C4-2B (cell line): ENCODE data around the gene NAPSA.

Experiments
- H3K27ac ChIP-seq: fragments of 450-650 bp; 2 replicates; pipeline ENCODE4 v1.5.1; 2017
- ZFX ChIP-seq: fragments of 450-650 bp; IDR thresholded peaks from 2 replicates; pipeline ENCODE4 v1.6.1; 2017
- TF ChIP-seq, protein P1 (sequence below): fragments of 450-650 bp; conservative IDR thresholded peaks from 2 replicates; pipeline ENCODE4 v1.5.1; 2017; ENCODE audit warnings: mild to moderate bottlenecking

NAPSA gene

DNA sequence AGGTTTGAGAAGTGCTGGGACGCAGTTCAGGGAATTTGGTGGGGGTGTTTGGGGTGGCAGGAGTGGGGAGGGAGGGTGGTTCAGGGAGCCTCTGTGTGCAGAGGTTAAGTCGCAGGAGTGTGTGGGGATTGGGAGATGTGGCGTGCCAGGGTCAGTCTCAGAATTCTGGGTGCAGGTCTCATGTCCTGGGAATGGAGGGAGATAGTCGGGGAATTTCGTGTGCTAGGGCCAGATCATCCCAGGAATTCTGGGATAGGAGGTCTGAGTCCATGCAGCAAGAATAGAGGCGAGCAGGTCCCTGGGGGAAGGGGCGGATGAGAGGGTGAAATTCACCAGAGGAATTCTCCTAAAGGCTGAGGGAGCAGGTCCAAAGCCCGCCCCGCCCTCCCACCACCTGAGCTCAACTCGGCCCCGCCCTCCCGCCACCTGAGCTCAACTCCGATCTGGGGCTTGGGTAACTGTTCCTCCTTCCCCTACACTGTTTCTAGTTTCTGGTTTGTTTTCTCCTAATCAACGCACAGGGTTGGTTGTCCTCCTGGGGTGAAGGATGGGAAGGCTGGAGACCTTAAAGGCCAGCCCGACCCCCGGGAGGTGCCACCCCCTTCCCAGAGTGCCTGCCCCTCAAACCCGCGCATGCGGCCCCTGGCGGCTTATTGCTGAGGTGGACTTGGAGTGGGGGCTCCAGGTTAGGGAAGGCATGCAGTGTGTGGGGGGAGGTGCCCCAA is 51.5 kb downstream of the NAPSA start:
- H3K27ac ChIP-seq = no peak overlapping the region
- TF ChIP-seq ZFX = no peak
- TF ChIP-seq, protein P1, sequence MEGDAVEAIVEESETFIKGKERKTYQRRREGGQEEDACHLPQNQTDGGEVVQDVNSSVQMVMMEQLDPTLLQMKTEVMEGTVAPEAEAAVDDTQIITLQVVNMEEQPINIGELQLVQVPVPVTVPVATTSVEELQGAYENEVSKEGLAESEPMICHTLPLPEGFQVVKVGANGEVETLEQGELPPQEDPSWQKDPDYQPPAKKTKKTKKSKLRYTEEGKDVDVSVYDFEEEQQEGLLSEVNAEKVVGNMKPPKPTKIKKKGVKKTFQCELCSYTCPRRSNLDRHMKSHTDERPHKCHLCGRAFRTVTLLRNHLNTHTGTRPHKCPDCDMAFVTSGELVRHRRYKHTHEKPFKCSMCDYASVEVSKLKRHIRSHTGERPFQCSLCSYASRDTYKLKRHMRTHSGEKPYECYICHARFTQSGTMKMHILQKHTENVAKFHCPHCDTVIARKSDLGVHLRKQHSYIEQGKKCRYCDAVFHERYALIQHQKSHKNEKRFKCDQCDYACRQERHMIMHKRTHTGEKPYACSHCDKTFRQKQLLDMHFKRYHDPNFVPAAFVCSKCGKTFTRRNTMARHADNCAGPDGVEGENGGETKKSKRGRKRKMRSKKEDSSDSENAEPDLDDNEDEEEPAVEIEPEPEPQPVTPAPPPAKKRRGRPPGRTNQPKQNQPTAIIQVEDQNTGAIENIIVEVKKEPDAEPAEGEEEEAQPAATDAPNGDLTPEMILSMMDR = no peak

GRCh38 chr19:50312967-50313811 is 52.2 kb downstream of the NAPSA start:
- no peak overlapping the region for H3K27ac ChIP-seq
- no peak for TF ChIP-seq ZFX
- TF ChIP-seq, protein P1 = no peak

DNA sequence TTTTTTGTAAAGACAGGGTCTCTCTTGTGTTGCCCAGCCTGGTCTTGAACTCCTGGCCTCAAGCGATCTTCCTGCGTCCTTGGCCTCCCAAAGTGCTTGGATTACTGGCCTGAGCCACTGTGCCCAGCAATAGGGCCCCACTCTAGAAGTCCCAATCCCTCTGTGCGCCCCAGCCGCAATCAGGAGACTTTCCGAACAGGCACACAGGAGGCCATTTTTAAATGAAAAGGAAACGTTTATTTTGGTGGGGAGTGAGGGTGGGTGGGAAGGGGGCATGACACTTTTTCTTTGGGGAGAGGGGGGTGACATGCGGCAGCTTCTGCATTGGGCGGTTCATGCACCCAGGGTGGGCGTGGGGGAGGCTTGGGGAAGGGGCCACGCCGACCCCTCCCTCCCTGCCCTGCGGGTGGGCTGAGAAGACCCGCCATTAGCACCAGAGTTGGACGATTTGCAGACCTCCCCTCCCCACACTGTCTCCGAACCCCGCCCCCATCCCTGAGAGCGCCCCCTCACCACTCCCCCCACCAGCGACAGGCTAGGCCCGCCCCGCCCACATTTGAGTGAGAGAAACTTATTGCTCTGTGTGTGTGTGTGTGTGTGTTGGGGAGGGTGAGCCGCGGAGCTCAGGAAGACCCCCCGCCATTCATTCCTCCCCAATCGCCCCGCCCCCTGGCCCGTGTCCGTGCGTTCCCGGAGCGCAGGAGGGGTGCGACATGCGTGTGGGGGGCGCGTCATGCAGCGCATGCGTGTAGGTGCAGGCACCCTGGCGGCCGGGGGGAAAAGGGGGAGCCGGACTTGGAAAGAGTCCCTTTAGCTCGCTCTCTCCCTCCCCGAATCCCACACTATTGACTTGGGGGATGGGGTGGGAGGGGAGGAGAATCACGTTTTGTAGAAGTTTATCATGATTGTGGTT is 53.5 kb downstream of the NAPSA start:
- H3K27ac ChIP-seq = no peak overlapping the region
- no peak for TF ChIP-seq ZFX
- TF ChIP-seq, protein P1 = no peak

- TF ChIP-seq ZFX = no peak
- TF ChIP-seq, protein P1 = no peak
- no peak overlapping the region for H3K27ac ChIP-seq
Measured at GRCh38 chr19:50310759-50311465, 54.5 kb downstream of the NAPSA start.

- TF ChIP-seq ZFX = no peak
- TF ChIP-seq, protein P1 = no peak
- no peak overlapping the region for H3K27ac ChIP-seq
Measured at GRCh38 chr19:50309396-50310125, 55.9 kb downstream of the NAPSA start.

DNA sequence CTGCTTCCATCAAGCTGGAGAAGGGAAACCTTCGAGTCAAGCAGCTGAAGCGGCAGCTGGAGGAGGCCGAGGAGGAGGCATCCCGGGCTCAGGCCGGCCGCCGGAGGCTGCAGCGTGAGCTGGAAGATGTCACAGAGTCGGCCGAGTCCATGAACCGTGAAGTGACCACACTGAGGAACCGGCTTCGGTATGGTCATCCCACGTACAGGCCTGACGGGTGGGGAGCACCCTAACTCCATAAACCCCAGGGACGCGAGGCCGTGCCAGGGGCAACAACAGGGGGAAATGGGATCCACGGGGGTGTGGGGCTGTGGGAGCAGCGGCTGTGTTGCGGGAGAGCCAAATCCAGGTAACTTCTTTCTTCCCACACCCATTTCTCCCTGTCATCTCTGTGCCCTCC is 56.4 kb downstream of the NAPSA start:
- H3K27ac ChIP-seq = no peak overlapping the region
- TF ChIP-seq ZFX = no peak
- TF ChIP-seq, protein P1 = no peak
